GM19099 (cell line): ENCODE results near the gene IQGAP2.

Experiments
- POLR2A ChIP-seq: IDR thresholded peaks from 3 replicates; pipeline ENCODE4 v1.6.1; 2011; ENCODE audit warnings: low read depth; ENCODE audit not compliant: insufficient read length; ENCODE audit errors: extremely low read depth

Gene IQGAP2

GRCh38 chr5:76402886-76403765, at the start of gene IQGAP2:
IQGAP2 (plus strand) TSS chr5:76403285; CDS start chr5:76403546, 261 bp downstream.
- peak; percentile 75 for TF ChIP-seq POLR2A

GRCh38 chr5:76356887-76357286, 46.2 kb upstream of the IQGAP2 start:
- TF ChIP-seq POLR2A = no peak

- TF ChIP-seq POLR2A = no peak
Observed at GRCh38 chr5:76363352-76364225, 39.5 kb upstream of the IQGAP2 start.

GRCh38 chr5:76364226-76364589, 38.9 kb upstream of the IQGAP2 start:
- no peak for TF ChIP-seq POLR2A

- TF ChIP-seq POLR2A = no peak
Observed at GRCh38 chr5:76365561-76365960, 37.5 kb upstream of the IQGAP2 start.

GRCh38 chr5:76366596-76366995, 36.5 kb upstream of the IQGAP2 start:
- no peak for TF ChIP-seq POLR2A

- TF ChIP-seq POLR2A = no peak
Observed at GRCh38 chr5:76367623-76368371, 35.3 kb upstream of the IQGAP2 start.

GRCh38 chr5:76368941-76369340, 34.1 kb upstream of the IQGAP2 start:
- TF ChIP-seq POLR2A = no peak

- TF ChIP-seq POLR2A = no peak
Observed at GRCh38 chr5:76371960-76372322, 31.1 kb upstream of the IQGAP2 start.

GRCh38 chr5:76372323-76373054, 30.6 kb upstream of the IQGAP2 start:
- TF ChIP-seq POLR2A = no peak

GRCh38 chr5:76376148-76376865, 26.8 kb upstream of the IQGAP2 start:
- no peak for TF ChIP-seq POLR2A

GRCh38 chr5:76376866-76377230, 26.2 kb upstream of the IQGAP2 start:
- no peak for TF ChIP-seq POLR2A

- no peak for TF ChIP-seq POLR2A
Observed at GRCh38 chr5:76378355-76378754, 24.7 kb upstream of the IQGAP2 start.

GRCh38 chr5:76379316-76379715, 23.8 kb upstream of the IQGAP2 start:
- TF ChIP-seq POLR2A = no peak
